Glomerular visceral epithelial cell (primary cell): ENCODE data around the gene LSM12.
"Not testable (repeated sequence)": the region's sequence is repeated elsewhere in the genome, so short reads cannot be mapped to it uniquely, and the experiment has no call there.

Experiments
- DNase-seq: peaks from one replicate; pipeline ENCODE4 v3.0.0-alpha.2; 2016; ENCODE audit errors: extremely low spot score

The LSM12 gene

GRCh38 chr17:44007346-44008204 lies 58.9 kb downstream of the LSM12 start:
- DNase-seq = peak; percentile 30

GRCh38 chr17:44006598-44007345 lies 59.7 kb downstream of the LSM12 start:
- DNase-seq = peak; percentile 99

GRCh38 chr17:44006272-44006597 lies 60.2 kb downstream of the LSM12 start:
- no peak for DNase-seq

- DNase-seq = no peak
Measured at GRCh38 chr17:44005527-44006271, 60.8 kb downstream of the LSM12 start.

- DNase-seq = no peak
Measured at GRCh38 chr17:44004761-44005526, 61.5 kb downstream of the LSM12 start.

GRCh38 chr17:44004077-44004760 lies 62.3 kb downstream of the LSM12 start, which contains the start of gene NAGS:
Gene NAGS, plus strand, starts transcription at chr17:44004622. Its CDS starts 42 bp downstream, at chr17:44004664.
- DNase-seq = no peak

GRCh38 chr17:44002141-44002848 lies 64.2 kb downstream of the LSM12 start:
- no peak for DNase-seq

GRCh38 chr17:44001461-44001920 lies 65.0 kb downstream of the LSM12 start:
- no peak for DNase-seq

- no peak for DNase-seq
Measured at GRCh38 chr17:44000871-44001460, 65.5 kb downstream of the LSM12 start.

- DNase-seq = no peak
Measured at GRCh38 chr17:44000141-44000860, 66.2 kb downstream of the LSM12 start.

GRCh38 chr17:43999024-43999423 lies 67.4 kb downstream of the LSM12 start:
- DNase-seq = no peak

GRCh38 chr17:43998552-43998951 lies 67.9 kb downstream of the LSM12 start:
- DNase-seq = no peak

- not testable (repeated sequence) for DNase-seq
Measured at GRCh38 chr17:43997180-43997579, 69.3 kb downstream of the LSM12 start.

GRCh38 chr17:43995150-43995471 lies 71.4 kb downstream of the LSM12 start:
- DNase-seq = no peak

- DNase-seq = peak; percentile 70
Measured at GRCh38 chr17:43994272-43995149, 72.0 kb downstream of the LSM12 start.

- no peak for DNase-seq
Measured at GRCh38 chr17:43992641-43993040, 73.8 kb downstream of the LSM12 start.

GRCh38 chr17:43988301-43988700 lies 78.2 kb downstream of the LSM12 start:
- DNase-seq = no peak
